ENCODE results near the gene MYO15B.

Gene MYO15B

DNA sequence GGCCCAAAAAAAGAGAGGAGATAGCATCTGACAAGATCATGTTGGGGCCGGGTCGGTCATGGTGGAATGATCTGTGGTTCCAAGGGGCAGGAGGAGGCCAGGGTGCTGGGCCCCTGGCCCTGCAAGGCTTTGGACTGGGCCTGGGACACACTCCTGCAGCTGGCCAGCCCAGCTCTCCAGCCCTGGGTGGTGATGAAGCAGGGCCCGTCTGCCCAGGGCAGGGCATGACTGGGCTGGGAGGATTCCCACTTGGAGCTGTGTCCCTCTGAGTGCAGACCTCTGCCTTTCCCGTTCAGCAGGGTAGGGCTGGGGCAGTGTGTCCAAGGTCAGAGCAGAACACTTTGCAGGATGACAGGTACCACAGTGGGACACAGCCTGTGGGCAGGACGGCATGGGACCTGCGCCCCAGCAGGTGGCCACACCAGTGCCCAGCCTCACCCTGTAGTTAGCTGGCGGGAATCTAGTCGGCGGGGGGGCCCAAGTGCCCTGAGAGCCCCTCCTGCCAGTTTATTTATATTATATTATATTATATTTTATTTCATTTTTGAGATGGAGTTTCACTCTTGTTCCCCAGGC is 27.6 kb upstream of the MYO15B start:
- no peak for TF ChIP-seq SPI1 (IDR thresholded peaks at IDR 0.05; ENCODE audit: borderline replicate concordance, low read depth)
- no peak for TF ChIP-seq POLR2AphosphoS5 (IDR thresholded peaks at IDR 0.05; ENCODE audit: low read depth)
- no peak for TF ChIP-seq GABPA (IDR thresholded peaks at IDR 0.05; ENCODE audit: low read depth)
- no peak for TF ChIP-seq CTCF (IDR thresholded peaks at IDR 0.05; ENCODE audit: insufficient read depth, low read length)
- TF ChIP-seq, protein P1, sequence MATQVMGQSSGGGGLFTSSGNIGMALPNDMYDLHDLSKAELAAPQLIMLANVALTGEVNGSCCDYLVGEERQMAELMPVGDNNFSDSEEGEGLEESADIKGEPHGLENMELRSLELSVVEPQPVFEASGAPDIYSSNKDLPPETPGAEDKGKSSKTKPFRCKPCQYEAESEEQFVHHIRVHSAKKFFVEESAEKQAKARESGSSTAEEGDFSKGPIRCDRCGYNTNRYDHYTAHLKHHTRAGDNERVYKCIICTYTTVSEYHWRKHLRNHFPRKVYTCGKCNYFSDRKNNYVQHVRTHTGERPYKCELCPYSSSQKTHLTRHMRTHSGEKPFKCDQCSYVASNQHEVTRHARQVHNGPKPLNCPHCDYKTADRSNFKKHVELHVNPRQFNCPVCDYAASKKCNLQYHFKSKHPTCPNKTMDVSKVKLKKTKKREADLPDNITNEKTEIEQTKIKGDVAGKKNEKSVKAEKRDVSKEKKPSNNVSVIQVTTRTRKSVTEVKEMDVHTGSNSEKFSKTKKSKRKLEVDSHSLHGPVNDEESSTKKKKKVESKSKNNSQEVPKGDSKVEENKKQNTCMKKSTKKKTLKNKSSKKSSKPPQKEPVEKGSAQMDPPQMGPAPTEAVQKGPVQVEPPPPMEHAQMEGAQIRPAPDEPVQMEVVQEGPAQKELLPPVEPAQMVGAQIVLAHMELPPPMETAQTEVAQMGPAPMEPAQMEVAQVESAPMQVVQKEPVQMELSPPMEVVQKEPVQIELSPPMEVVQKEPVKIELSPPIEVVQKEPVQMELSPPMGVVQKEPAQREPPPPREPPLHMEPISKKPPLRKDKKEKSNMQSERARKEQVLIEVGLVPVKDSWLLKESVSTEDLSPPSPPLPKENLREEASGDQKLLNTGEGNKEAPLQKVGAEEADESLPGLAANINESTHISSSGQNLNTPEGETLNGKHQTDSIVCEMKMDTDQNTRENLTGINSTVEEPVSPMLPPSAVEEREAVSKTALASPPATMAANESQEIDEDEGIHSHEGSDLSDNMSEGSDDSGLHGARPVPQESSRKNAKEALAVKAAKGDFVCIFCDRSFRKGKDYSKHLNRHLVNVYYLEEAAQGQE (IDR thresholded peaks at IDR 0.05; ENCODE audit: insufficient replicate concordance, low read depth), result no peak
- no peak overlapping the region for H3K27ac ChIP-seq (replicated peaks)
- H3K27me3 ChIP-seq (ENCODE audit: insufficient read depth, poor library complexity, severe bottlenecking), result no peaks in the 10 kb centered on the region
- no peak overlapping the region for H3K4me3 ChIP-seq (replicated peaks; ENCODE audit: insufficient read depth, low read length)
- no peak for DNase-seq (ENCODE audit: low read depth in 1 of 2, low spot score in 1 of 2)

DNA sequence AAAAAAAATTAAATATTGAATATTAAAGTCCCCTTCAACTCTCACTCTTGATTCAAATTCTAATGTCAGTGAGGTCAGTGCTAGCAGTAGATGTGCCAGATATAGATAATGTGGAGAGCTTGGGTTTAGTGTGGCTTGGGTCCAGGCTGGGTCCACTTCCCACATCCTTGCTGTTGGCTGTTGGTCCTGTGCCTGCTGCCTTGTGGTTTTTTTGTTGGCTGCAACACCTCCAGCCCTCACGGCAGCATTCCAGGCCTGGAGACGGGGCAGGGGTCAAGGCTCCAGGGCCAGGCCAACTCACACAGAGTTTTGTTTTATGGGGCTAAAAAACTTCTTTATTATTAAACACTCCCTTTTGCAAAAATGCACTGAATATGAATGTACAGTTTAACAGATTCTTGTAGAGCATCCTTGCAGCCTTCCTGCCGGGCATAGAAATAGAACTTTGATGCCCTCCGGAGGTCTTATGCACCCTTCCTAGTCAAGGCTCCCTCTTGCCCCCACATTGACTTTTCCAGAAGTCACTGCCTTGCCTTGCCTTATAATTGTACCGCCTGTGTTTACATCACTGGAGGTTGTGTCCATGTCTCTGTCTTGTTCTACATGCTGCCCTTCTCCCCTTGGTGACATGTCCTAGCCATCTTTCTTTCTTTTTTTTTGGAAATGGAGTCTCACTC is 25.5 kb upstream of the MYO15B start:
- DNase-seq (ENCODE audit: low read depth in 1 of 2, low spot score in 1 of 2), result no peak
- H3K27ac ChIP-seq (replicated peaks), result no peak overlapping the region
- no peak overlapping the region for H3K4me3 ChIP-seq (replicated peaks; ENCODE audit: insufficient read depth, low read length)
- TF ChIP-seq SPI1 (IDR thresholded peaks at IDR 0.05; ENCODE audit: borderline replicate concordance, low read depth) (no peak), POLR2AphosphoS5 (IDR thresholded peaks at IDR 0.05; ENCODE audit: low read depth) (no peak), GABPA (IDR thresholded peaks at IDR 0.05; ENCODE audit: low read depth) (no peak), CTCF (IDR thresholded peaks at IDR 0.05; ENCODE audit: insufficient read depth, low read length) (no peak)
- TF ChIP-seq, protein P1 (IDR thresholded peaks at IDR 0.05; ENCODE audit: insufficient replicate concordance, low read depth), result no peak
- no peaks in the 10 kb centered on the region for H3K27me3 ChIP-seq (ENCODE audit: insufficient read depth, poor library complexity, severe bottlenecking)

DNA sequence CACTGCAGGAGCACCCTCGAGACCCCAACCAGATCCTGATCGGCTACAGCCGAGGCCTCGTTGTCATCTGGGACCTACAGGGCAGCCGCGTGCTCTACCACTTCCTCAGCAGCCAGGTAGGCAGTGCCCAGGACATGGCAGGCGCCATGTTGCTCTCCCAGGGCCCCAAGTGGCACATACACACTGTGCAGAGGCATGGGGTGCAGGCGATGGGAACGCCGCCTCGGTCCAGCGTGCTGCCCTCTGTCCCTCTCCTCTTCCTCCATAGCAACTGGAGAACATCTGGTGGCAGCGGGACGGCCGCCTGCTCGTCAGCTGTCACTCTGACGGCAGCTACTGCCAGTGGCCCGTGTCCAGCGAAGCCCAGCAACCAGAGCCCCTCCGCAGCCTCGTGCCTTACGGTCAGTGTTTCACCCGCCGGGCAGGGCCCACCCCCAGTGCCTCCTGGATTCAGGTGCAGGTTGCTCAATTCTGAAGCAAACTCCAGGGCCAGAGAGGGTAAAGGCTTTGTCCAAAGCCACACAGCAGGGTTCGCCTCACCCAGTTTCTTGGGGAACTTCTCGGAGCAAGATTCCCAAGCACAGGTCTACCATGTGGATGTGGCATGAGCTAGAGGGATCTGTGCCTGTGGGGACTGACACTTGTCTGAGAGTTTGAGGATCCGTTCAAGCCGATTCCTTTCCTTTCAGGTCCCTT is 24.4 kb upstream of the MYO15B start:
- TF ChIP-seq GABPA (IDR thresholded peaks at IDR 0.05; ENCODE audit: low read depth) (no peak), POLR2AphosphoS5 (IDR thresholded peaks at IDR 0.05; ENCODE audit: low read depth) (no peak), SPI1 (IDR thresholded peaks at IDR 0.05; ENCODE audit: borderline replicate concordance, low read depth) (no peak), CTCF (IDR thresholded peaks at IDR 0.05; ENCODE audit: insufficient read depth, low read length) (no peak)
- TF ChIP-seq, protein P1 (IDR thresholded peaks at IDR 0.05; ENCODE audit: insufficient replicate concordance, low read depth), result no peak
- H3K27ac ChIP-seq (replicated peaks), result no peak overlapping the region

More for the DNA sequence above, 24.4 kb upstream of the MYO15B start:
- no peak for DNase-seq (ENCODE audit: low read depth in 1 of 2, low spot score in 1 of 2)
- Histone ChIP-seq H3K4me3 (replicated peaks; ENCODE audit: insufficient read depth, low read length) (no peak overlapping the region), H3K27me3 (ENCODE audit: insufficient read depth, poor library complexity, severe bottlenecking) (no peaks in the 10 kb centered on the region)
